Activated CD4-positive, alpha-beta memory T cell treated with anti-CD3 and anti-CD28 coated beads, Interleukin-2, amount 10 ng/mL, durations not matched to agents 7 days and 5 days (primary cell): ENCODE results near the gene GSPT1. TPM values are rescaled to one million over a fixed set of nuclear protein-coding genes. Genes with fewer than 3 reads are reported as not detected.
A peak's percentile ranks its signal among the peaks of the same experiment; 100 is the strongest.

Experiments used
- CTCF ChIA-PET: fragments of 350-600 bp; sonication (Branson Sonifier 250); formaldehyde crosslinking; loops from one replicate; lab custom pipeline; 2021; ENCODE audit warnings: antibody characterized with exemption, inconsistent platforms; lab: Charles Lee
- POLR2A ChIA-PET: fragments of 350-600 bp; sonication (Branson Sonifier 250); formaldehyde crosslinking; loops from one replicate; lab custom pipeline; 2021; ENCODE audit warnings: antibody characterized with exemption; lab: Charles Lee
- DNase-seq: peaks from one replicate; pipeline ENCODE4 v3.0.0-alpha.2; 2020
- H3K27ac Mint-ChIP-seq: one replicate; pipeline ENCODE4 v1.8.0; 2021; ENCODE audit warnings: mild to moderate bottlenecking, mixed read lengths
- H3K27me3 Mint-ChIP-seq: one replicate; pipeline ENCODE4 v1.8.0; 2021; ENCODE audit warnings: mixed read lengths
- H3K36me3 Mint-ChIP-seq: one replicate; pipeline ENCODE4 v1.8.0; 2021; ENCODE audit warnings: low read depth, mixed read lengths
- H3K4me1 Mint-ChIP-seq: one replicate; pipeline ENCODE4 v1.8.0; 2021; ENCODE audit warnings: mixed read lengths
- H3K4me3 Mint-ChIP-seq: one replicate; pipeline ENCODE4 v1.8.0; 2021; ENCODE audit warnings: mild to moderate bottlenecking, mixed read lengths
- H3K9me3 Mint-ChIP-seq: one replicate; pipeline ENCODE4 v1.8.0; 2021; ENCODE audit warnings: mixed read lengths
- total RNA-seq, 2 experiments: library from RNA; stranded (reverse); gene quantifications; one replicate each; pipeline ENCODE4 v1.2.3, GENCODE V29; 2021

Gene GSPT1
- total RNA-seq, 2 experiments from 2014 or later, result 124 to 125 TPM

DNA sequence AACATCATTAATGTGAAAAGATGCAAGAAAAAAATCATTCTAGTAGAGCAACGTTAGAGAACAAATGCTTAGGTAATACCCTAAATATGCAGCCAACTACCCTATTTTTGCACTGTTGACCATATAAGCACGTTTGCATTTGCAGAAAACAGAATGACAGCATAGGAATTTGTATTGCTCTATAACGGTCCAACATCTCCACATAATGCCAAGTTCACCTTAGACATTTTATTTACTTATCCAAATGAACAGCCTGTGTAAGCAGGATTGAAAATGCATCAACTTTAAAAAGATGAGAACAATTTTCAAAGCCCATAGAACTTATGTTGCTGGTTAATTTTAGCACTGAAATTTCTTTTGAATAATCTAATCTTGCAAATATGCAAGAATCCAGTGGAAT, 45.4 kb downstream of the GSPT1 start:
- Mint-ChIP-seq H3K4me3 (no peak overlapping the region), H3K27ac (no peak overlapping the region), H3K9me3 (no peaks in the 10 kb centered on the region), H3K36me3 (peaks cover 40% of the 10 kb centered on the region), H3K27me3 (no peaks in the 10 kb centered on the region), H3K4me1 (no peaks in the 10 kb centered on the region)
- ChIA-PET CTCF (no interaction called here), POLR2A (no interaction called here)
- no peak for DNase-seq

DNA sequence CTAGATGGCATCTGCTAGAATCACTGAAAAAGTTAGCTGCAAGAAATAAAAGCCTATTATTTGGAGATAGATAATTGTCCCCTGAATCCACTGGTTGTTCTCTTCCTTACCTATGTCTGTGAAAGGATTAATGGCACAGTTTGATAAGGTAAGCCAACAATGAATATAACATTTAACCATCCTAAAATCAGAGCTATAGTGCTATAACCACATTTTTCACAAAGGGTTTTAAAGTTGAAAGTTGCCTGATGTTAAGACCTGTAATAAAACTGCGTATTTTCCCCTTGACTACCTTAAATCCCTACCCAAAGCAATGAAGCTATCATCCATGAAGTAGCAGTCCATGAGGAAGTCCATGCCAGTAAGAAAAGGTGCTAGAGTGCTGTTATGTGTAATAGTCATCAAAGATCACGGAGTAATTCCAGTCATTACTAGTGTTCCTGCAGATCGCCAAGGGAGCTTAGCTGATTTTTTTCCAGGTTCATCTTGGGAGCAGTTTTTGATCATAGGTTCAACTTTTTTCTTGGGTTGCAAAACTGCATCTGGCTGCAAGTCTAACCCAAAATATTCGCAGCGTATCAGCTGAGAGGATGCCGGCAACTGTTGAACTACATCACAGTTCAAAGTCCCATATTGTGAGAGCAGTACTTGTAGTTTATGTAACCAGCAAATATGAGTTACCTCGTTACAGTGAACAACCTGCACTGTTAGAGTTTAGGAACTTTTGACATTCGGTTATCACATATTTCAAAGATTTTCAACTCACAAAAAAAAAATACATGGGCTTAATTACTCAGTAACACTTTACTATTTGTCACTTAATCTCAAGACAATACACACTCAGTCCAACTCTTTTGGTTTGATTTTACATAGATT, 46.2 kb downstream of the GSPT1 start:
- Mint-ChIP-seq H3K36me3 (peaks cover 32% of the 10 kb centered on the region), H3K27ac (no peak overlapping the region)
- CTCF ChIA-PET, result interaction anchor here (0.6 kb wide), 1 partner anchor 145 kb away, joined by 3 read pairs; no protein-coding TSS in a partner anchor

DNA sequence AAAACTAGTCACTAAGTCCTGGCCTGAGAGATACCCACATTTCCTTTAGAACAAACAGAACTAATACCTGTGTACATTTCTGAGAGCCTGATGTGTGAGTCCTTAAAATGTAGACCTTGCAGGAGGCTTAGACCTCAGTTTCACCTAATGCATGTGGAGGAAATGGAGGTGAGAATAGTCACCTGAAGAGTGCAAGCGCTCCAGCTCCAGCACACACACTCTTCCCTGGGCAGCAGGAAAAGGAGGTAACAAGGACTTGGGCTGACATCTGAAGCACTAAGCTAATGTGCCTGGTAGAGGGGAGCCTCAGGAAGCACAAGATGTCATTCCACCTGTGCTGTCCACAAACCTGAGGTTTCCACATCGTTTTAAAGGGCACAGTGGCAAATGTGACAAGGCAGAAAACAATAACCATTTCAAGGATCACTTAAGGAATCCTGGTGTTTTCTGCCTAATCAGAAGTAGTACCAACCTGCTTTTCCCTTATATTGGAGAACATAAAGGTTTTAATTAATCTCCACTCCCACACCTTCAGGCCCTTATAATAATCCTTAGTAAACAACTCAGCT, 47.3 kb downstream of the GSPT1 start:
- no peak for DNase-seq
- no peaks in the 10 kb centered on the region for H3K27me3 Mint-ChIP-seq
- ChIA-PET CTCF (no interaction called here), POLR2A (no interaction called here)
- H3K9me3 Mint-ChIP-seq, result no peaks in the 10 kb centered on the region
- peaks cover 27% of the 10 kb centered on the region for H3K36me3 Mint-ChIP-seq
- H3K4me3 Mint-ChIP-seq, result no peak overlapping the region
- peak overlapping the region; percentile 26 for H3K27ac Mint-ChIP-seq
- no peaks in the 10 kb centered on the region for H3K4me1 Mint-ChIP-seq

More for the DNA sequence above, 46.2 kb downstream of the GSPT1 start:
- POLR2A ChIA-PET, result no interaction called here
- Mint-ChIP-seq H3K9me3 (no peaks in the 10 kb centered on the region), H3K4me3 (no peak overlapping the region), H3K27me3 (no peaks in the 10 kb centered on the region), H3K4me1 (no peaks in the 10 kb centered on the region)
- no peak for DNase-seq

DNA sequence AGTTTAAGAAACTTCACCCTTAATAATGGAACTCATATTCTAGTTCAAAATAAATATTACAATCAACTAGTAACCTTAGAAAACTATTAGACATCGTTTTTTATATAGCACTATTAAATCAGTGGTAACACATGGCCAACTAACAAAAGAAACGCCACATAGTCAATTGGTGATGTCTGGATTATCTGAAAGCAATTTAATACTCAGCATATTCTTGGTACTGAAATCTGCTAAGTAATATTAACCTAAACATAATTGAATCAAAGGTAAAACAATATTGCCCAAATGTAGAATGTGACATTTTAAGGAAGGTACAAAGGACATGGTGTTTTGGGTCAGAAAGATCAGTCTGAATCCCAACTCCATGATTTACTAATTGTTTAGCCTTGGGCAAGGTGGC, 53.3 kb downstream of the GSPT1 start:
- DNase-seq, result no peak
- ChIA-PET POLR2A (no interaction called here), CTCF (no interaction called here)
- H3K27ac Mint-ChIP-seq, result no peak overlapping the region
- H3K9me3 Mint-ChIP-seq, result no peaks in the 10 kb centered on the region
- H3K4me1 Mint-ChIP-seq, result peaks cover 3% of the 10 kb centered on the region
- H3K4me3 Mint-ChIP-seq, result no peak overlapping the region
- H3K36me3 Mint-ChIP-seq, result peaks cover 4% of the 10 kb centered on the region
- no peaks in the 10 kb centered on the region for H3K27me3 Mint-ChIP-seq

DNA sequence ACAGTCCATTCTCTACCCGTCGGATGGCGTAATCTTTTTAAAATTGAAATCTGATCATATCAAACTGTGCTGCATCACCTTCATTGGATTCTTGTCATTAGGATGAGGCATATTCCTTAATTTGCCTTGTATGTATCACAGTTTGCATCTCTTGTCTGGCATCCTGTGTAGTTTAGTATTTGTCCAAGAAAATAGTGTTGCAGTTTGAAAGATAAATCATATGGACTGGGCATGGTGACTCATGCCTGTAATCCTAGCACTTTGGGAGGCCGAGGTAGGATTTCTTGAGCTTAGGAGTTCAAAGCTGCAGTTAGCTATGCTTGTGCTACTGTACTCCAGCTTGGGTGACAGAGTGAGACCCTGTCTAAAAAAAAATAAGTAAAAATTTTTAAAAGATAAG, 58.6 kb downstream of the GSPT1 start:
- H3K4me3 Mint-ChIP-seq, result no peak overlapping the region
- H3K9me3 Mint-ChIP-seq, result no peaks in the 10 kb centered on the region
- no peaks in the 10 kb centered on the region for H3K27me3 Mint-ChIP-seq
- ChIA-PET POLR2A (no interaction called here), CTCF (interaction anchor here (1.0 kb wide), 1 partner anchor 41 kb away, joined by 3 read pairs; no protein-coding TSS in a partner anchor)
- no peak overlapping the region for H3K27ac Mint-ChIP-seq
- peaks cover 16% of the 10 kb centered on the region for H3K36me3 Mint-ChIP-seq
- H3K4me1 Mint-ChIP-seq, result peaks cover 36% of the 10 kb centered on the region
- DNase-seq, result no peak

DNA sequence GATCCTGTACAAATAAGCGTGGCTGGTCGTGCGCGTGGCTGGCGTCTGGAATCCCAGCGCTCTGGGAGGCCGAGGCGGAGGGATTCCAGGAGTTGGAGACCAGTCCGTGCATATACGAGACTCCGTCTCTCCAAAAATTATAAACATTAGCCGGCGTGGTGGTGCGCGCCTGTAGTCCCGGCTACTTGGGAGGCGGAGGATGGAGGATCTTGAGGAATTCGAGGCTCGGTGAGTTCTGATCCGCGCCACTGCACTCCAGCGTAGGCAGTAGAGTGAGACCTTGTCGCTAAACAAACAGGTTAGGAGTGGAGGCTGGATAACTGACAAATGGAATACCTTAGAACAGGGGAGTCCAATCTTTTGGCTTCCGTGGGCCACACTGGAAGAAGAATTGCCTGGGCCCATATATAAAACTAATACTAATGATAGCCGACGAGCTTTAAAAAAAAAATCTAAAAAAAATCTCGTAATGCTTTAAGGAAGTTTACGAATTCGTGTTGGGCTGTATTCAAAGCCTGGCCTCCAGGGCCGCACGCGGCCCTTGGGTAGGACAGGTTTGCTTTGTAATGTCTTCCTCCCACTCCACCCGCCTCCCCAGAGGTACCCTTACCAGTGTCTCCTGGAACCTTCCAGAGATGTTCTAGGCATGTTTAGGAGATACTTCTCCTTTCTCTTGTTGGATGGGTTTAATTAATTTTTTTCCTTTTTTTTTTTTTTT, 63.5 kb downstream of the GSPT1 start:
- DNase-seq, result no peak
- ChIA-PET CTCF (interaction anchor here (0.6 to 2.8 kb wide), 3 partner anchors 55 to 320 kb away, joined by 3 to 12 read pairs (median 9); partner anchors contain the start of gene ZC3H7A), POLR2A (interaction anchor here (0.7 to 2.3 kb wide), 13 partner anchors 12 to 907 kb away, joined by 3 to 31 read pairs (median 4); partner anchors contain the start of genes CLEC16A, GSPT1, LITAF and SNX29)
- no peaks in the 10 kb centered on the region for H3K27me3 Mint-ChIP-seq
- no peaks in the 10 kb centered on the region for H3K9me3 Mint-ChIP-seq
- peak overlapping the region; percentile 97 for H3K4me3 Mint-ChIP-seq
- peaks cover 65% of the 10 kb centered on the region for H3K4me1 Mint-ChIP-seq
- peak overlapping the region; percentile 90 for H3K27ac Mint-ChIP-seq
- H3K36me3 Mint-ChIP-seq, result peaks cover 48% of the 10 kb centered on the region

DNA sequence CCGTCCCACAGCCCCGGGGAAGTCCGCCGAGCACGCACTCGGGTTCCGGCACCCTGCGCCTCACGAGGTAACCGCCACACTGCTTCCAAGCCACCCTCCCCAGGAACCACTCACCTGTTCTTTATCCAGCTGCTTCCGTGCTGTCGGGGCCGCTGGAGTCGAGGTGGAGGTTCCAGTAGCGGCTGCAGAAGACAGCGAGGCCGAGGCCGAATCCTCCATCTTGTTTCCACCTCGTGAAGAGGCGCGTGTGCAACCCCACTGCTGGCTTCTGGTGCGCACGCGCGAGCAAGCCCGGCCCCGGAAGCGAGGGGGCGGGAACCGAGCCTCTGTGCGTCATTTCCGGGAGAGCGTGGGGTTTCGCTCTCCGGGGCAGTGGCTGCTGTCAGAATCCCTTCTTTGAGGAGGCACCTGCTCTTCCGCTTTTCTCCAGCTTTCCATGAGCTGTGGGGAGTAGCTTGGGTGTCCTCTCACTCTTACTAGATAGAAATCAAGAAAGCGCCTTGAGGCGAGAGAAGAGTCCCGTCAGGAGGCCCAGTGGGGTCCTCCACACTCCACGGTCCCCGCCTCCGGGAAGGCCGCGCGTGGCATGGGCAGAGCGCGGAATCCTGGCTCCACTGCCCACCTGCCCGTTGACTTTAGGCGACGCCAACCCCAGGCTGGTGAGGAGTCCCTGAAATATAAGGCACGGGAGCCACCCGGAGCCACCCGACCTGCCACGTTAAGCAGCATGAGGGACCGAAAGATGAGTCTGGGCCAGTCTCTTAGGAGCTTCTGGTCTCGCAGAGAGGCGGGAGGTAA, 64.3 kb downstream of the GSPT1 start, which contains the start of gene RSL1D1:
TSS of gene RSL1D1 (minus strand) at position 249 of the 798 bp plus-strand sequence. CDS start at position 219, 30 bp downstream.
- CTCF ChIA-PET, result interaction anchor here (0.6 to 2.8 kb wide), 3 partner anchors 54 to 319 kb away, joined by 3 to 12 read pairs (median 9); partner anchors contain the start of gene ZC3H7A
- Mint-ChIP-seq H3K4me3 (peak within 1 kb of the TSS; percentile 97), H3K36me3 (peaks cover 50% of the 10 kb centered on the region), H3K27me3 (no peaks in the 10 kb centered on the region), H3K9me3 (no peaks in the 10 kb centered on the region), H3K27ac (peak within 1 kb of the TSS; percentile 90), H3K4me1 (peaks cover 61% of the 10 kb centered on the region)
- peak; percentile 94 for DNase-seq
- POLR2A ChIA-PET, result interaction anchor here (0.5 to 2.3 kb wide), 20 partner anchors 8 to 907 kb away, joined by 3 to 31 read pairs (median 4); partner anchors contain the start of genes CLEC16A, GSPT1, LITAF and SNX29

DNA sequence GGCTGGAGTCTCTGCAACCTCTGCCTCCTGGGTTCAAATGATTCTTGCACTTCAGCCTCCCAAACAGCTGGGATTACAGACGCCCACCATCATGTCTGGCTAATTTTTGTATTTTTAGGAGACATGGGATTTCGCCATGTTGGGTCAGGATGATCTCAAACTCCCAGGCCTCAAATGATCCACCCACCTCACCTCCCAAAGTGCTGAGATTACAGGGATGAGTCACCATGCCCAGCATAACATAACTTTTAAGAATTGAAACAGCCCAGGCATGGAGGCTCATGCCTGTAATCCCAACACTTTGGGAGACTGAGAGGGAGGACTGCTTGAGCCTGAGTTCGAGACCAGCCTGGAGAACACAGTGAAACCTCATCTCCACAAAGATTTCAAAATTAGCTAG, 66.9 kb downstream of the GSPT1 start:
- Mint-ChIP-seq H3K27me3 (no peaks in the 10 kb centered on the region), H3K4me1 (peaks cover 42% of the 10 kb centered on the region), H3K36me3 (peaks cover 62% of the 10 kb centered on the region), H3K27ac (no peak overlapping the region), H3K9me3 (no peaks in the 10 kb centered on the region), H3K4me3 (peak overlapping the region; percentile 37)
- ChIA-PET CTCF (interaction anchor here (0.6 to 3.6 kb wide), 2 partner anchors 51 to 308 kb away, joined by 3 to 10 read pairs; partner anchors contain the start of gene ZC3H7A), POLR2A (interaction anchor here (1.3 to 2.8 kb wide), 2 partner anchors 52 to 107 kb away, joined by 6 to 9 read pairs; partner anchors contain the start of genes TXNDC11 and ZC3H7A)
- DNase-seq, result no peak

DNA sequence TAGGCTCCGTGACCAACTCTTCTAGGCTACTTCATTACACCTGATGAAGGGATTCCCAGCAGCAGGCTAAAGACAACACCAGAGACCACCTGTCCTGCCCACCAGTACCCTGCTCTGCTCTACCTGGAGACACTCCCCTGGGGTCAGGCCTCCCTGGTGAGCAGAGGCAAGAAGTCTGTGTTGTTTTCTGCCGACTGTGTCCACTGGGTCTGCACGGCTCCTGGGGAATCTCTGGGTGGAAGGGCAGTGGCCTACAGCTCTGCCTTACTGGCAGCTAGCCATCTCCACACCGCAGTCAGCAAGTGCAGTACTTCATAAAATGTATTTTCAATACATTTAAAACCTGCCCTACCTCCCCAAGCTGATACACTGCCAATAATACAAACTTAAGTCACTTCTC, 71.3 kb downstream of the GSPT1 start:
- Mint-ChIP-seq H3K36me3 (peaks cover 69% of the 10 kb centered on the region), H3K4me3 (no peak overlapping the region), H3K9me3 (no peaks in the 10 kb centered on the region), H3K27me3 (no peaks in the 10 kb centered on the region), H3K27ac (no peak overlapping the region), H3K4me1 (peaks cover 18% of the 10 kb centered on the region)
- no peak for DNase-seq
- CTCF ChIA-PET, result interaction anchor here (1.0 kb wide), 1 partner anchor 47 kb away, joined by 3 read pairs; the partner anchor contains the start of gene ZC3H7A
- POLR2A ChIA-PET, result no interaction called here

DNA sequence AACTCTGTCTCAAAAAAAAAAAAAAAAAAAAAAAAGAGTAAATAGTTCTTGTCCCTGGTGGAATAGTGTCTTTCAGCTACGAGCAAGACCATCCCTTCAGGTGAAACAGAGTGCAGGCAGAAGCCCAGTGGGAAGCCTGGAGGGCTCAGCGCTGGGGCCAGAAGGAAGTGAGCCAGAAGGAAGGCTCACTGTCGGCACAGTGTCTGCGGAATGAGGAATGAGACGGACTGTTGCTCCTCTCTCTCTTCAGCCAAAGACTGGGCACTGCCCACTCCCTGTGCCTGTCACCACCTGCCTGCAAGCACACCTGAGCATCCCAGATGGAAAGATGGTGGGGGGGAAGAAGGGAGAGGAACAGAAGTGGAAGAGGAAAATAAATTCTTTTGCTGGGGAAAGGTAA, 71.9 kb downstream of the GSPT1 start:
- ChIA-PET POLR2A (no interaction called here), CTCF (no interaction called here)
- H3K9me3 Mint-ChIP-seq, result no peaks in the 10 kb centered on the region
- peaks cover 69% of the 10 kb centered on the region for H3K36me3 Mint-ChIP-seq
- no peak overlapping the region for H3K4me3 Mint-ChIP-seq
- H3K27me3 Mint-ChIP-seq, result no peaks in the 10 kb centered on the region
- H3K27ac Mint-ChIP-seq, result no peak overlapping the region
- no peak for DNase-seq
- peaks cover 12% of the 10 kb centered on the region for H3K4me1 Mint-ChIP-seq

DNA sequence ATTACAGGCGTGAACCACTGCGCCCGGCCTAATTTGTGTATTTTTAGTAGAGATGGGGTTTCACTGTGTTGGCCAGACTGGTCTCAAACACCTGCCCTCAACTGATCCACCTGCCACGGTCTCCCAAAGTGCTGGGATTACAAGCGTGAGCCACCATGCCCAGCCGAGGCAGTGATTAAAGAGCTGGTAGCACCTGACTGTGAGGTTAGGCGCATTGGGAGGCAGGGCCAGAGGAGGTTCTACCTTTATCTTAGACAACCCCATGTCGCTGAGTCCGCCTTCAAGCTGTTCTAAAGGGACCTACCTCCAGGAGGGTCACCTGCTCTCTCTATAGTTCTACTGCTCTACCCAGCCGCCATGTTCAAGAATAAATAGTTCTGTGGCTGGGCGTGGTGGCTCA, 72.5 kb downstream of the GSPT1 start:
- H3K9me3 Mint-ChIP-seq, result no peaks in the 10 kb centered on the region
- ChIA-PET CTCF (interaction anchor here (1.0 kb wide), 1 partner anchor 70 kb away, joined by 4 read pairs; no protein-coding TSS in a partner anchor), POLR2A (no interaction called here)
- no peaks in the 10 kb centered on the region for H3K27me3 Mint-ChIP-seq
- peaks cover 7% of the 10 kb centered on the region for H3K4me1 Mint-ChIP-seq
- H3K4me3 Mint-ChIP-seq, result no peak overlapping the region
- DNase-seq, result no peak
- H3K36me3 Mint-ChIP-seq, result peaks cover 65% of the 10 kb centered on the region
- H3K27ac Mint-ChIP-seq, result no peak overlapping the region
